Endothelial cell of hepatic sinusoid (primary cell): ENCODE measurements around the gene ISY1.

Source experiments
- in situ Hi-C: cut with HindIII; loops from 2 replicates; pipeline ENCODE4 v1.10.0; 2017; ENCODE audit warnings: low sequenced_read_pairs

ISY1 gene

DNA sequence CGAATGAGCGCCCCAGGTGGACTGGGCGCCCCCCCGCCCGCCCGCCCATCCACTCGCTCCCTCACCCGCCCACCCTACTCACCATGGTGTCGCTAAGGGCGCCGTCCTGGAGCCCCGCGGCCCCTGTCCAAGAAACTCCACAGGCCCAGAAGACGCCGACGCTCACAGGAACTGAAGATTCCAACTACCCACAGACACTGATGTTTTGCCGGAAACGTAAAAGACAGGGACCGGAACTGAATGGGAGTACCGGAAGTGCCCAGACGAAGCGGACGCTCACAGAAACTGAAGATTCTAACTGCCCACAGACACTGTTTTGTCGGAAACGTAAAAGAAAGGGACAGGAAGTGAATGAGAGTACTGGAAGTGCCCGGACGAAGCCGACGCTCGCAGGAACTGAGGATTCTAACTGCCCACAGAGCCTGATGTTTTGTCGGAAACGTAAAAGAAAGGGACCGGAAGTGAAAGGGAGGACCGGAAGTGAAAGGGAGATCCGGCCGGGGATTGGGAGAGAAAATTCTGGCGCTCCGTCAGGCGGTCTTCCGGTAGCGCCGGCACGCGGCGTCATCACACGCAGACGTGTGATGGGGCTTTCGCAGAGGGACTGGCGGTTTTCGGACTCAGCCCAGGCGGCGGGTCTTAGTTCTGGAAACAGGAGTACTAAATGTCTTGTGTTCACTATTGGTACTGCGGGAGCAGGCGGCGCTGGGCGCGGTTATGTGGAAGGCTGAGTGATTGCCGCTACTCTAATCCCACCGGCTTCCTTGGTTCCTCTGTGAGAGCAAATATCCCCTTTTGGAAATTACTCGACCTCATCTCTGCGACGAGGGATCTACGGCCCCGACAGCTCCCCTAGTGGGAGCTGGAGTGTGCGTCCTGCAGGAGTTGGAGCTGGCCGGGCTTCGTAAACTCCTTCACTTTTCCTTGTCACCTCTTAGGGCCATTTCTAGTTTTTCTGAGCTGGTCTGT is at the start of gene ISY1:
TSS of gene ISY1 (minus strand) at position 173 of the 969 bp plus-strand sequence. CDS start at position 85, 88 bp downstream.
- in situ Hi-C loops = no loop called here

DNA sequence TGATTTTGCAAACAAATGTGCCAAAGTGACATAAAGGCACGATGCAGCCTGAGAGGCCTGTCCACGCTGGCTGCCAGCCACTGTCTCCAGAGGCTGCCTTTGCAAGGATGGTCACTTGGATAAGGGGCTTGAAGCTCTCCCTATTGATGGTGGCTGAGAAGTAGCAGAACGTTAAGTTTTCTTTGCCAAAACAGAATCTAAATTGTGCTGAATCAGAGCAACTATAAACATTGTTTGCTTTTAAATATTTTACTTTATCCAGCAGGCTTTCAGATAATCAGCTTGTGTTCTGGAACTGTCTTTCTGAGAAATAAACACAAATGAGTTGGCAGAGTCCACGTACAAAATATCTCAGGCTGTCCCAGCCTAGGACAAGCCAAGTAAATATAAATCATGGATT is 46.6 kb upstream of the ISY1 start:
- in situ Hi-C loops = no loop called here

DNA sequence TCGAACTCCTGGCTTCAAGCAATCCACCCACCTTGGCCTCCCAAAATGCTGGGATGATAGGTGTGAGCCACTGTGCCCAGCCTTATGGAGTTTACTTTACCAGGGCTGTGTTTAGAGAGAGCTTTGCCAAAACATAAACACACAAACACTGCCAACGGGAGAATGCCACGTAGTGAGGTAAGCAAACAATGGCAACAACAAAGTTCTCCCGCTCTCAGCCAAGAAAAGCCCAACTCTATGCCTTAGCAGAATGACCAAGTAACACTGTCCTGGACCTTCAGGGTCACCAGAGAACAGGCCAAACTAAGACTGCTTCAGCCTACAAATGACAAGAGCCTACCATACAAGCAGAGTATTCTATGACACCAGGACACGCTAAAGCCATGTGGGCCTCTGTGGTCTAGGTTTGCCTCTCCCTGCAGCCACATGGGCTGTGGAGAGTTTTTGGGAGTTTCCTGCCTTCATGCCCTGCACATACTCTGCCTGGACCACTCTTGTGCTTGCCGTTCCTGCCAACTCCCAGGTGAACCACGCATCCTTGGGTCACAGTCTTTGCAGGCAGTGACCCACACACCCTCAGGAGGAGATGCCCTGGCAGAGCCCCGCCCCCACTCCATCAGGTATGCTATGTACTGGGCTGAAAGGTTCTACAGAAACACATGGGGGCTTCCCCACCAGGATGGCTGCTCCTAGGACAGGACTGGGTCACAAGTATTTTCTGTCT is 44.4 kb upstream of the ISY1 start:
- in situ Hi-C loops = no loop called here

DNA sequence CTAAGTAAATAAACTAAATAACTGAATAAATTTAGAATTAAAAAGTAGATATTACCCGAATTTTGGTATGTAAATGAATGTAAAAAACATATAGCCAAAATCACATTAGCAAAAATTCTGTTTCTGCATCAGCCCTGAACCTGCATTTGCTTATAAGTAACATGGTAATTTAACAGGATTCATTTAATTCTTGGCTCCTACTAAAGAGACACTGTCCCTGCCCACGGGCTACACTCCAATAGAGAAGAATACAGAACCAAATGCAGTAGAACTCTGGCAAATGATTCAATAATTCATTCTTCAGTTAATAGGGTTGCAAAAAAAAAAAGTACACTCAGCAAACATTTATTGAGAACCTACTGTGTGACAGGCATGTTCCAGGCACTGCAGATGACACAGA is 43.6 kb upstream of the ISY1 start:
- in situ Hi-C loops = no loop called here

DNA sequence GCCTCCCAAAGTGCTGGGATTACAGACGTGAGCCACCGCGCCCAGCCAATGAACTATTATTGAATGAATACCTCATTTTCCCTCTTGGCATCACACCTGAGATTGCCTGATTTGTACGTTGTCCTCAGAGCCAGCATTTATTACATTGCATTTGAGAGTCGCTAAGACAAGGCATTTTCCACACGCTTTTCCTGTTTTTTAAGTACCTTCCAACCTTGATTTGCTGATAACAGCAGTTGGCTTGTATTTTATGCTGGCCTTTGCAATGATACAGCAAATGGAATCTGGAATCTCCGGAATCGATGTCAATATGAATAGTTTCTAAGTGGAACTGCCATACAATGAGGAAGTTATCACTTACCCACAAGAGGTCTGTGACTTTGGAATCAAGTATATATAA is 38.5 kb upstream of the ISY1 start:
- in situ Hi-C loops = no loop called here

DNA sequence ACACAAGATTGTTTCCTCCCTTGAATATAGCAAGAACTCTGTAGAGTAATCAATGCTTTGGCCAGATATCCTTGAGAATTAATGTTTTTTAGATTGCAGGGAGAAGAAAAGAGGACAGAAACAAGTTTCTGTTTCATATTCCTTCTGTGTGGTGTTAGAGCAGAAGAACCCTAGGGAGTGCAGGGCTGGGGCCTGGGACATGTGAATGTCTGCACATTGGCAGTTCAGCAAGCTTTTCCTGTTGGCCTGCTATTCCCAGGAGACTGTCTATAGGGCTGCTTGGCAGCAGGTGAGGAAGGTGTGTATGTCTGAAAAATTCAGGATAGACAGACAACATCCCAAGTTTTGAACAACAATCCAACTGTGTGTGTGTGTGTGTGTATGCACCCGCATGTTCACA is 36.5 kb upstream of the ISY1 start:
- in situ Hi-C loops = no loop called here

DNA sequence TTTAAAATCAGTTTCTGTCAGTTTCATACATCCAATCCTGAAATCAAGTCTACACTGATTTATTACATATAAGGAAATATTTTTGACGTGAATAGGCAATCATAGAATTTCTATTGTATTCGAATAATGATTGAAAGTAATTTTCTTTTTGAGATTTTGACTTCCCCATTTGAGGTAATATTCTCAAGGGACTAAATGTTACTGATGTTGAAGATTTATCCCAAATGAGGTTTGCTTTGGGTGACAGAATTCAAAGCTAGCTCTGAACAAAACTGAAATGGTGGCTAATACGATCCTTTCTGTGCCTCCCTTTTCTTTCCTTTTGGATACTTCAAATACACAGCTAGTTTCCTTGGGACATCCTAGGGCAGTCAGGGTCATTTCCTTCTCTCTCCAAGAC is 35.7 kb upstream of the ISY1 start:
- in situ Hi-C loops = no loop called here

DNA sequence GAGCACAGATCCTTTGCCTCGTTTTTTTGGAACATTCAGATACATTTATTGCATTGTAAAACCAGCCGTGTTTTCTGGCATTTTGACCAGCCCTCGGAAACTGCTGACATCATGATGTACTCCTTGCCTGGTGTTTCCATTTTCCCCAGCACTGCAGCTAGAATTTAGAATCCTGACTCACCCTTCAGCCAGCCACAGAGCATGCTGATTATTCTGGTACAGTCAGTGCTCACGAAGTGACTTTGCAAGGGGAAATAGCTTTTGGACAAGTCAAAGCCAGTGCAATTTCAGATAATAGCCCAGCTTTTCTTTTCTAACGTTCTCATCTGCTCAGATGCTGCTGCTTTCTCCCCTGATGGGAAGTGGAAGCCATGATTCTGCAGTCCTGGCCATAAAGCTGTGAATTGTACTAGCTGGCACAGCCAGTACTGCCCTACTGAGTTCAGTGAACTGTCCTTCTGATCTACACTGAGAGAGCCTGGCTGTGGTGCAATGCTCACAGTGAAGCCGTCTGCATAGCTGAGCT is 34.9 kb upstream of the ISY1 start:
- in situ Hi-C loops = no loop called here

DNA sequence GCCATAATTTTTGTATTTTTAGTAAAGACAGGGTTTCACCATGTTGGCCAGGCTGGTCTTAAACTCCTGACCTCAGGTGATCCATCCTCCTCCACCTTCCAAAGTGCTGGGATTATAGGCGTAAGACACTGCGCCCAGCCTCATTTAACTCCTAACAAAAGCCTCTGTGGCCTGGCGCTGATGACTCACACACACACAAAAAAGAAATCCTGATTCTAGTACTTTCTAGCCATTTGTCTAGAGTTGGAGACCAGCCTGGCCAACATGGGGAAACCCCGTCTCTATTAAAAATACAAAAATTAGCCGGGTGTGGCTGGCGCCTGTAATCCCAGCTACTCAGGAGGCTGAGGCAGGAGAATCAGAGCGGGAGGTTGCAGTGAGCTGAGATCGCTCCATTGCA is 28.9 kb upstream of the ISY1 start:
- in situ Hi-C loops = loop anchor here (5.0 kb wide), 1 partner anchor 43 kb away; no protein-coding TSS in a partner anchor

DNA sequence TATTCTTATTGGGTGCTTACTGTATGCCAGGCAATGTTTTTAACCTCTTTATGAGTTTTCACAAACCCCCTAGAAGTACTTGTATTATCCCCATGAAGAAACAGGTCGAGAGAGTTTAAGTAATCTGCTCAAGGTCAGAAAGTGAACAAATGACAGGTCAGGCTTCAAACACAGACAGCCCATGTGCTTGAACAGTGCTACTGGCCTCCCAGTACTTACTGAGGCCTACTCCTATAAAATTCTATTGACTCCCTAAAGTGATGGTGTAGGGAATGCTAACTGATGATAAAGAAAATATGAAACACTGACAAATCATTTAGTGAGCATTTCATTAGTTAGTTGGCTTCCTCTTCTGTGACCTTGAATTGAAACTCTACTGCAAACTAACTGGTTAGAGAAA is 27.0 kb upstream of the ISY1 start:
- in situ Hi-C loops = loop anchor here (5.0 kb wide), 1 partner anchor 44 kb away; no protein-coding TSS in a partner anchor

DNA sequence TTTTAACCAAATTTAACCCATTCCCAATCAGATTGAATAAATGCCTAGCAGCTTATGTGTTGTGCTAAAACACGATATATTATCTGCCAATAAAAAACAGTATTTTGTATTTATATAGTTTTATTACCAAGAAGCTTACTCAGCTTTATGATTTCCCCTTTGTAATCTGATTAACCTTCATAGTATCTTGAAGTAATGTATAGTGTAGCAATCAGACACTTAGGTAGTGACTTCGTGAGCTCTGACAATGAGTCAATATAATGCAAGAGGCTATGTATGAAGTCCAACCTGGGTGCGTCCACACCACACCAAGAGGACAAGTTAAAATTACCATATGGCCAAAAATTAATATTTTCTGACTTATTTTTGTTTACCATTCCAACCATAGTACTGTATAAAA is 24.9 kb upstream of the ISY1 start:
- in situ Hi-C loops = loop anchor here (5.0 kb wide), 1 partner anchor 47 kb away; no protein-coding TSS in a partner anchor

DNA sequence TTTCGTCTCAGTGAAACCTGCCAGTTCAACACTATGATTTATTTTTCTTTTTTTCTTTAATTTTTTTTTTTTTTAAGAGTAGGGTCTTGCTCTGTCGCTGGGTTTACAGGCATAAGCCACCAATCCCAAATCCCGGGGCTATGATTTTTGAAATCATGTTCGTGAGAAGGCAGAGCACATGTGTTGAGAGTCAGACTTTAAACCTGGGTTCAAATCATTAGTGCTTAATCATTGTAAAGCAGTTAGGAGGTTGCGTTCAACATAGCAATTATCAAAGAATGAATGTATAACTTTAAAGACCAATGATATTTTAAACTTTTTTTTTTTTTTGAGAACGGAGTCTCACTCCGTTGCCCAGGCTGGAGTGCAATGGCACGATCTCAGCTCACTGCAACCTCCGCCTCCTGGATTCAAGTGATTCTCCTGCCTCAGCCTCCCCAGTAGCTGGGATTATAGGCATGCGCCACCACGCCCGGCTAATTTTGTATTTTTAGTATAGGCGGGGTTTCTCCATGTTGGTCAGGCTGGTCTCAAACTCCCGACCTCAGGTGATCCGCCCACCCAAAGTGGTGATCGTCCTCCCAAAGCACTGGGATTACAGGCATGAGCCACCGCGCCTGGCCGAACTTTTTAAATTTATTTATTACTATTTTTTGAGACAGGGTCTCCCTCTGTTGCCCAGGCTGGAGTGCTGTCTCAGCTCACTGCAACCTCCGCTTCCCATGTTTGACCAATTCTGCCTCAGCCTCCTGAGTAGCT is 24.1 kb upstream of the ISY1 start:
- in situ Hi-C loops = loop anchor here (5.0 kb wide), 1 partner anchor 47 kb away; no protein-coding TSS in a partner anchor

DNA sequence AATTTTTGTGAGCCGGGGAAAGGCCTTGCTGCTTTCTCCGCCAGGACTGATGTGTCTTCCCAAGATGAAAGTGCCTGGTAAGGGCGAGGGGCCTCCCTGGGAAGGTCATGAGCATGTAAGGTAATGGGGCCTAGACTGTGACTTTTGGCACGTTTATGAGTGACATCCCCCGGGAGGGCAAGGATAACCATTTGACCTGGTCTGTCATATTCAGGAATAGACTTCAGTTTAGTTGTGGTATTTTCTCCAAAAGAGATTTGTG is 23.5 kb upstream of the ISY1 start:
- in situ Hi-C loops = no loop called here

DNA sequence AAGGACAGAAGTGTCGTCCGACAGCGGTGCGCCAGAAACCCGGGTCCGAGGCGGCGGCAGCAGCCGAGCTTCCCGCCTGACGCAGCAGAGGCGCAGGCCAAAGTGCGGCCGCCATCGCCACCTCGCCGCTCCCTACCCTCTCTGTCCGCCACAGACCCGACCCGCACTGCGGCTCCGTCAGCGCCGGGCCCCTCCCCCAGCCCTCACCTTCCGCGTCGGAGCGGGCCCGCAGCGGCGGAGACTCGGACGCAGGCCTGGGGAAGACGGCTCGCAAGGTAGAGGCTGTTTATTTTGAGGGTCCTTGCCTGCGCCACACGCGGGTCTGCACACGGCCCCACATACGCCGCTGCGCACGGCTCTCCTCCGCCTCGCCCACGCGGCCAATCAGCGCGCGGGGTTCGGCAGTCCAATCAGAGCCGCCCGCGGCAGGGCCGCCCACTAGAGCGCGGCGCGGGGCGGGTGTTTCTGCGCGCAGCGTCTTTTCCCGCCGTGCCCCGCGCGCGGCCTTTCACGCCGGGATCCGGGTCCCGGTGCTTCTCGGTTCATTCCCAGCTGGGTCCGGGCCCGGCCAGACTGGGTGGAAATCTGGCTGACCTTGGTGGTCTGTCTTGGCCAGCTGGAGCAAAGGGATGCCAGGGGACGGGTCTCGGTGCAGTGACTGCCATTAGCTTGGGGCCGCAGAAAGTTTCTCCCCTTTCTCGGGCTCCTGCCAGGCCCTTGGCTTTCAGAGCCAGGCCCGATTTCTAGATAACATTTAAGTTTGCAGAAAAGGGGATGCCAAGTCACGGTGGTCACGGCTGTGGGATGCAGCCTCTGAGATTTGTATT is 22.9 kb upstream of the ISY1 start, which contains the start of gene CNBP:
TSS of gene CNBP (minus strand) at position 328 of the 827 bp plus-strand sequence. CDS start 12,139 bp downstream, outside the sequence.
- in situ Hi-C loops = no loop called here

DNA sequence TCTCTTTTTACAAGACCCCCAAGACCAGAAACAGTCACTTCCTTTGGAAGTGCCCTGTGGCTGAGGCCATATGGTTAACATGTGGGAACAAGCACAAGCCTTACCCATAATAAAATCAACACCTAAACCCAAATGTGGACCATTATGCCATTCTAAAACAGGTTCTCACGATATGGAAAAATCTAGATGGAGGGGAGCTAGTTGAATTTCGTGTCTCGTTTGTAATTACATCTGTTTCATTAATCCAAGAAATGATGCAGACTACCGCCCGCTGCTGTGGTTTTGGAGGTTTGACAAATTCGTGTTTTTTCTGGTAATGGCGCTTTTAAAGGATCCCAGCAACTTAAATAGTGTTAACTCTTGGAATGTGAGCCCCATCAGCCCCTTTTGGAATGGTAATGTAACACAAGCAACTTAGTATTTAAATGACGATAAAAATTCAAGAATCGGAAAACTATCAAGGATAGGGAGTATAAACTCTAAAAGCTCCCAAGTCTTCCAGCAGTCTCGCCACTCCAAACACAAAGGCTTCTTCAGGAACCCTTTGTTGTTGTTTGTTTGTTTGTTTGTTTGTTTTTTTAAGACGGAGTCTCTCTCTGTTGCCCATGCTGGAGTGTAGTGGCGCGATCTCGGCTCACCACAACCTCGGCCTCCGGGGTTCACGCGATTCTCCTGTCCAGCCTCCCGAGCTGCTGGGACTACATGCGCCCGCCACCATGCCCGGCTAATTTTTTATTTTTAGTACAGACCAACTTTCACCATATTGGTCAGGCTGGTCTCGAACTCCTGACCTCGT is 21.7 kb upstream of the ISY1 start:
- in situ Hi-C loops = no loop called here

DNA sequence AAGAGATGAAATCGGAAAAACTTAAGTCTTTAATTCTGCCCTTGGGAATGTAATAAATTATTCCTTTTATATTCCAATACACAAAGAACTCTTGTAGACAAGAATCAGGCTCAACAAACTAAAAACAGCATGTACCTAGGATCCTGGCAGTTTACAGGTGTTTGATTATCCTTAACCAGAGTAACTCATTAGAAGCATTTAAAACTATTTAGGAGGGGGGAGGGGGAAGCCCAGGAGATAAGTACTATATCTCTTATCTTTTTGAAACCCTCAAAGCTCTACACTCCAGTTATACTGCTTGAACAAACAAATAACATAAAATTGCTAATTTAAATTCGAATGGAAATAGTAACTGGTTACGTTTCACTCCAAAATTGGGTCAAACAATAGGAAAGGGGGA is 21.0 kb upstream of the ISY1 start:
- in situ Hi-C loops = no loop called here

DNA sequence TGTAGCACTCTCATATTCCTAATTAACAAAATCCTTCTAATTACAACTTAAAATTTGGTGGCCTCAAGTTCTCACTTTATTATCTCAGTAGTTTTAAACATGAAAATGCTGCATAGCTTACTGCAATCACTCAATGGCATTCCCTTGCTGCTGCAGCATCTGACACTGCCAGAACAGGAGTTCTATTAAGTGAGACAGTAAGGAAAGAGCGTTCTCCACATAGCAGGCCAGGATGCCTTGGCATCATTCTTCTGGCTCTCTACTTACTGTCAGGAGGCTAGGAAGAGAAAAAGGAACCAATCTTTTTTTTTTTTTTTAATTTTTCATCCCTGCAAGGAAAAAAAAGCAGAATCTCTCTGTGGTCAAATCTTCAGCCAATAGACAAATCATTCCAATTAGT is 19.6 kb upstream of the ISY1 start:
- in situ Hi-C loops = no loop called here

DNA sequence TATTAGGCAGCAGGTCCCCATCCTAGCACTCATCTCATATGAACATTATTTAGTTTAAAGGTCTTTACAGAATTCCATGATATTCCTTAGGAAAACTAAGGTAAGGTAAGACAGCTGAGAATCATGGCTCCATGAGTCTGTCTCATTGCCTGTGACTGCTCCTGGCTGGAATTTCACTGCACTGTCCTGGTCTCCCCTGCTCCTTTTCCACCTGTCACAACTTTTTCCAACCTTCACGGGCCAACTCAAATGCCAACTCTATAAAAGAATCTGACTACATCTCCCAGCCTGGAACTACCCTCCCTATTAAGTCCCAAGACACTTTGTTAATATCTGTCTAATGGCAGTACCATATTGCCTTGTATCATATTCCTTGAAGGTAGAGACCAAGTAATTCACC is 15.2 kb upstream of the ISY1 start:
- in situ Hi-C loops = no loop called here

DNA sequence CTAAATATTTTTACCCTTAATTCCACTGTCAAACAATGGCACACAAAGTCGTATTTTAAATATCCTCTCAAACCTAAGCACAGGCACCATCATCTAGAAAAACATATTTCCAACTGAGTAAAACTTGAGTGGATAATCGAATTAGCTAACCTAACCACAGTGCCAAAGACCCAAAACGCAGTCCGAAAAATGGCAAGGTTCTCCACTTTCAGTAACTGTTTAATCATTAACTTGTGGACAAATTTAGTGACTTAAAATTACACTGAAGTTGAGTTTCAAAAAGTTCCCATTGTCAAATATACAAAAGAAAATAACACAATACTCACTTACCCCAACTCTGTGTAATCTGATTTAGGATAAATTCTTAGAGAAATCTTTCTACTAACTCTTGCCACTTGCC is 12.9 kb upstream of the ISY1 start:
- in situ Hi-C loops = loop anchor here (5.0 kb wide), 1 partner anchor 51 kb away; the partner anchor contains the start of gene RAB43
